Panc1 (cell line): ENCODE data around the gene TNIP2. TPM values are rescaled to one million over a fixed set of nuclear protein-coding genes. Genes with fewer than 3 reads are reported as not detected.
"Not testable (repeated sequence)": the region's sequence is repeated elsewhere in the genome, so short reads cannot be mapped to it uniquely, and the experiment has no call there.

Experiments used
- ATAC-seq: fragments of 200-7000 bp; cut with Tn5 transposase; 2 replicates; pipeline ENCODE4 v1.9.1; 2020; ENCODE audit warnings: mild to moderate bottlenecking, moderate library complexity
- BruUV-seq: library from RNA; stranded (reverse); fragments of 400-500 nt; replicated peaks from 2 replicates; lab custom pipeline; 2021; lab: Mats Ljungman, UMichigan
- CTCF ChIA-PET: fragments of 300-600 bp; sonication (Branson Sonifier 250); formaldehyde crosslinking; loops from one replicate; lab custom pipeline; 2022; ENCODE audit warnings: antibody characterized with exemption; lab: Charles Lee
- POLR2A ChIA-PET: fragments of 300-600 bp; sonication (Branson Sonifier 250); formaldehyde crosslinking; loops from one replicate; lab custom pipeline; 2022; ENCODE audit warnings: antibody characterized with exemption; lab: Charles Lee
- DNase-seq: peaks from one replicate; pipeline ENCODE4 v3.0.0-alpha.2; 2010; ENCODE audit warnings: low read depth, low spot score
- H3K27ac ChIP-seq: 2 replicates; pipeline ENCODE4 v1.5.1; 2011; ENCODE audit warnings: mild to moderate bottlenecking, low read length, inconsistent platforms
- H3K27me3 ChIP-seq: fragments of 200-500 bp; sonication (Bioruptor generic); 2 replicates; pipeline ENCODE4 v1.6.0; 2014; ENCODE audit warnings: low read length, inconsistent platforms; ENCODE audit not compliant: control insufficient read depth, insufficient read depth
- H3K36me3 ChIP-seq: fragments of 200-500 bp; sonication (Bioruptor generic); 2 replicates; pipeline ENCODE4 v1.5.1; 2014; ENCODE audit warnings: inconsistent platforms, mild to moderate bottlenecking, low read length, moderate library complexity; ENCODE audit not compliant: control insufficient read depth, insufficient read depth
- H3K4me1 ChIP-seq: 2 replicates; pipeline ENCODE4 v1.5.1; 2011; ENCODE audit warnings: inconsistent platforms, mild to moderate bottlenecking, low read length, moderate library complexity; ENCODE audit not compliant: control insufficient read depth, insufficient read depth
- H3K4me3 ChIP-seq, 2 experiments: 2 replicates each; pipeline ENCODE4 v1.5.1; 2011 to 2012; ENCODE audit warnings: low read depth in 2 of 2, low read length in 2 of 2, mild to moderate bottlenecking in 2 of 2, inconsistent platforms in 1 of 2, moderate library complexity in 1 of 2
- H3K9me3 ChIP-seq: fragments of 200-500 bp; sonication (Bioruptor generic); 2 replicates; pipeline ENCODE4 v1.5.1; 2014; ENCODE audit warnings: low read depth, mild to moderate bottlenecking, inconsistent platforms, low read length, moderate library complexity; ENCODE audit not compliant: control insufficient read depth, insufficient read depth
- CTCF ChIP-seq: fragments of 450-650 bp; IDR thresholded peaks from 2 replicates; pipeline ENCODE4 v1.5.1; 2017; ENCODE audit warnings: mild to moderate bottlenecking
- POLR2AphosphoS5 ChIP-seq: IDR thresholded peaks from 2 replicates; pipeline ENCODE4 v1.6.1; 2012; ENCODE audit warnings: mild to moderate bottlenecking, low read depth, low read length, moderate library complexity
- SIN3A ChIP-seq: IDR thresholded peaks from 2 replicates; pipeline ENCODE4 v1.6.1; 2012; ENCODE audit warnings: low read depth, mild to moderate bottlenecking, low read length, moderate library complexity, borderline replicate concordance; ENCODE audit not compliant: insufficient read depth
- TCF7L2 ChIP-seq: IDR thresholded peaks from 2 replicates; pipeline ENCODE4 v1.6.1; 2011; ENCODE audit warnings: mild to moderate bottlenecking, low read depth, low read length, inconsistent platforms
- in situ Hi-C: cut with HindIII; loops from 2 replicates; pipeline ENCODE4 v1.10.0; 2016; ENCODE audit warnings: low sequenced_read_pairs, low pct_unique_long_range_greater_than_20kb
- intact Hi-C: fragments of 100-400 bp; cut with micrococcal nuclease; formaldehyde crosslinking; loops from one replicate; pipeline ENCODE4 v1.10.0; 2022; ENCODE audit not compliant: unreplicated experiment
- total RNA-seq: library from RNA; stranded (reverse); gene quantifications from one replicate; pipeline ENCODE4 v1.2.1, GENCODE V29; 2021; ENCODE audit not compliant: unreplicated experiment
- TF ChIP-seq, protein P1 (sequence below), 2 experiments: IDR thresholded peaks; 2 replicates each; pipeline ENCODE4 v1.6.1; 2011 to 2012; ENCODE audit warnings: low read depth in 2 of 2, control low read depth in 1 of 2, low read length in 1 of 2, mild to moderate bottlenecking in 1 of 2, moderate library complexity in 1 of 2; ENCODE audit not compliant: insufficient read depth in 1 of 2

TNIP2 gene
- total RNA-seq, 1 experiment from 2014 or later: 60.3 TPM

- Histone ChIP-seq H3K27ac (no peak overlapping the region), H3K27me3 (no peaks in the 10 kb centered on the region), H3K4me1 (no peaks in the 10 kb centered on the region), H3K4me3 (no peak overlapping the region), H3K9me3 (no peaks in the 10 kb centered on the region), H3K36me3 (no peaks in the 10 kb centered on the region)
- ATAC-seq (no peak), DNase-seq (no peak)
- TF ChIP-seq, protein P1, sequence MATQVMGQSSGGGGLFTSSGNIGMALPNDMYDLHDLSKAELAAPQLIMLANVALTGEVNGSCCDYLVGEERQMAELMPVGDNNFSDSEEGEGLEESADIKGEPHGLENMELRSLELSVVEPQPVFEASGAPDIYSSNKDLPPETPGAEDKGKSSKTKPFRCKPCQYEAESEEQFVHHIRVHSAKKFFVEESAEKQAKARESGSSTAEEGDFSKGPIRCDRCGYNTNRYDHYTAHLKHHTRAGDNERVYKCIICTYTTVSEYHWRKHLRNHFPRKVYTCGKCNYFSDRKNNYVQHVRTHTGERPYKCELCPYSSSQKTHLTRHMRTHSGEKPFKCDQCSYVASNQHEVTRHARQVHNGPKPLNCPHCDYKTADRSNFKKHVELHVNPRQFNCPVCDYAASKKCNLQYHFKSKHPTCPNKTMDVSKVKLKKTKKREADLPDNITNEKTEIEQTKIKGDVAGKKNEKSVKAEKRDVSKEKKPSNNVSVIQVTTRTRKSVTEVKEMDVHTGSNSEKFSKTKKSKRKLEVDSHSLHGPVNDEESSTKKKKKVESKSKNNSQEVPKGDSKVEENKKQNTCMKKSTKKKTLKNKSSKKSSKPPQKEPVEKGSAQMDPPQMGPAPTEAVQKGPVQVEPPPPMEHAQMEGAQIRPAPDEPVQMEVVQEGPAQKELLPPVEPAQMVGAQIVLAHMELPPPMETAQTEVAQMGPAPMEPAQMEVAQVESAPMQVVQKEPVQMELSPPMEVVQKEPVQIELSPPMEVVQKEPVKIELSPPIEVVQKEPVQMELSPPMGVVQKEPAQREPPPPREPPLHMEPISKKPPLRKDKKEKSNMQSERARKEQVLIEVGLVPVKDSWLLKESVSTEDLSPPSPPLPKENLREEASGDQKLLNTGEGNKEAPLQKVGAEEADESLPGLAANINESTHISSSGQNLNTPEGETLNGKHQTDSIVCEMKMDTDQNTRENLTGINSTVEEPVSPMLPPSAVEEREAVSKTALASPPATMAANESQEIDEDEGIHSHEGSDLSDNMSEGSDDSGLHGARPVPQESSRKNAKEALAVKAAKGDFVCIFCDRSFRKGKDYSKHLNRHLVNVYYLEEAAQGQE (IDR thresholded peaks at IDR 0.05; ENCODE audit: insufficient read depth in 1 of 2, low read depth in 2 of 2, low read length in 1 of 2): no peak
- TF ChIP-seq TCF7L2 (no peak), POLR2AphosphoS5 (no peak), SIN3A (no peak), CTCF (no peak)
- ChIA-PET POLR2A (no interaction called here), CTCF (interaction anchor here (0.7 kb wide), 1 partner anchor 14 kb away, joined by 9 read pairs; no protein-coding TSS in a partner anchor)
- in situ Hi-C loops: no loop called here
- intact Hi-C loops: no loop called here
- TSS peak; percentile 83 for BruUV-seq
These were observed 14.5 kb downstream of the TNIP2 start for GRCh38 chr4:2741626-2742025.

DNA sequence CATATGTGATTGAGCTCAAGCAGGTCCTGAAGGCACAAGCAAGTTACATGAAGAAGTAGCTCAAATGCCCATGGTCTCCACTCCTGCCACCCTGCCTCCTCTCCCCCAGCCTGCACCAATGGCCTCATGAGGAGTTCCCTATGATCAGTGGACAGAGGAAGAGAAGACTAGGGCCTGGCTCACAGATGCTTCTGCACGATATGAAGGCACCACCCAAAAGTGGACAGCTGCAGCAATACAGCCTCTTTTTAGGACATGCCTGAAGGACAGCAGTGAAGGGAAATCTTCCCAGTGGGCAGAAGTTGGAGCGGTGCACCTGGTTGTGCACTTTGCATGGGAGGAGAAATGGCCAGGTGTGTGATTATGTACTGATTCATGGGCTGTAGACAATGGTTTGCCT is 17.8 kb downstream of the TNIP2 start:
- H3K4me1 ChIP-seq, BruUV-seq, in situ Hi-C loops, H3K36me3 ChIP-seq, H3K4me3 ChIP-seq, CTCF ChIA-PET, ATAC-seq, H3K9me3 ChIP-seq, H3K27ac ChIP-seq, H3K27me3 ChIP-seq, POLR2A ChIA-PET, DNase-seq, intact Hi-C loops: not testable (repeated sequence)

GRCh38 chr4:2735869-2736268 is 20.3 kb downstream of the TNIP2 start:
- ATAC-seq: no peak
- Histone ChIP-seq H3K36me3 (no peaks in the 10 kb centered on the region), H3K9me3 (no peaks in the 10 kb centered on the region), H3K4me1 (no peaks in the 10 kb centered on the region), H3K27ac (no peak overlapping the region), H3K4me3 (no peak overlapping the region), H3K27me3 (no peaks in the 10 kb centered on the region)
- POLR2A ChIA-PET: no interaction called here
- CTCF ChIA-PET: no interaction called here
- DNase-seq: no peak
- BruUV-seq: no TSS peak
- no peak for TF ChIP-seq CTCF
- no peak for TF ChIP-seq SIN3A
- TF ChIP-seq, protein P1 (IDR thresholded peaks at IDR 0.05; ENCODE audit: insufficient read depth in 1 of 2, low read depth in 2 of 2, low read length in 1 of 2): no peak
- TF ChIP-seq TCF7L2: no peak
- TF ChIP-seq POLR2AphosphoS5: no peak
- in situ Hi-C loops: no loop called here
- intact Hi-C loops: no loop called here
